Psoas muscle (tissue), 8 donors: Measurements from ENCODE around the gene GRM7. TPM values are rescaled to one million over a fixed set of nuclear protein-coding genes. Genes with fewer than 3 reads are reported as not detected.

Source experiments
- ATAC-seq, 4 donors: fragments of 200-7000 bp; cut with Tn5 transposase; one replicate each; pipeline ENCODE4 v1.9.1; 2020; ENCODE audit warnings: moderate library complexity in 3 of 4, mild to moderate bottlenecking in 2 of 4
- DNase-seq, 2 donors: peaks; one replicate each; pipeline ENCODE4 v3.0.0-alpha.2; 2020
- H3K27ac ChIP-seq: fragments of 200-600 bp; one replicate; pipeline ENCODE4 v1.8.0; 2022
- H3K27me3 ChIP-seq, 3 donors: fragments of 200-600 bp in 1 of 3; one replicate each; pipeline versions ENCODE4 v1.6.1 to v1.8.0; 2013 to 2022; ENCODE audit warnings: low read length in 2 of 3, mild to moderate bottlenecking in 2 of 3, moderate library complexity in 1 of 3; ENCODE audit not compliant: insufficient read depth in 3 of 3
- H3K36me3 ChIP-seq, 2 donors: fragments of 200-600 bp in 1 of 2; one replicate each; pipeline versions ENCODE4 v1.6.1 to v1.8.0; 2013 to 2022; ENCODE audit warnings: low read depth in 1 of 2, mild to moderate bottlenecking in 1 of 2, moderate library complexity in 1 of 2; ENCODE audit not compliant: insufficient read depth in 1 of 2
- H3K4me1 ChIP-seq: fragments of 200-600 bp; one replicate; pipeline ENCODE4 v1.8.0; 2022
- H3K4me3 ChIP-seq: fragments of 200-600 bp; one replicate; pipeline ENCODE4 v1.8.0; 2022; ENCODE audit warnings: mild to moderate bottlenecking
- H3K9me3 ChIP-seq: fragments of 200-600 bp; one replicate; pipeline ENCODE4 v1.8.0; 2022
- WGBS, 3 donors: extraction: QIAGEN DNeasy Blood & Tissue Kit; methylation state at CpG; one replicate each; pipeline versions ENCODE4 v1.1.6 to v1.1.7; 2013; 5-methylcytosine and 5-hydroxymethylcytosine counted together
- intact Hi-C, 2 donors: fragments of 100-400 bp; cut with DNase I; formaldehyde crosslinking; loops; one replicate each; pipeline versions ENCODE4 v1.11.0 to v1.14.2; 2022
- polyA plus RNA-seq, 3 donors: library from polyadenylated mRNA; stranded (reverse); fragments of 200-250 nt; gene quantifications; one replicate each; pipeline ENCODE4 v1.2.3, GENCODE V29; 2013
- total RNA-seq, 4 donors: library from RNA; stranded (reverse); fragmentation: NEBNext Ultra II Directional in 2 of 4; extraction: Animal tissue kit (Norgen Biotek cat#: 25700) in 2 of 4; gene quantifications; one replicate each; pipeline versions ENCODE4 v1.2.1 to v1.2.4, GENCODE V29; 2021 to 2023
- TF ChIP-seq, protein P1 (sequence below): fragments of 200-600 bp; IDR thresholded peaks from one replicate; pipeline ENCODE4 v1.8.0; 2022; ENCODE audit warnings: antibody characterized with exemption
- donor health status: healthy with polysubstance abuse.
- donor health status: DM: no; HTN: no; CAD: no; lungs with moderate emphysema.
- donor health status: Bipolar disorder and iron deficiency.
- donor health status: healthy.
- donor health status: DM: yes; HTN: yes; CAD: no.
- donor health status: DM: no; HTN: no; CAD: no.
- donor health status: DM: no; HTN: no; CAD: no.
- donor health status: DM: yes; HTN: yes; CAD: no.

The GRM7 gene
- total and polyA plus RNA-seq, 7 donors = 0.01 TPM; not detected in 6

DNA sequence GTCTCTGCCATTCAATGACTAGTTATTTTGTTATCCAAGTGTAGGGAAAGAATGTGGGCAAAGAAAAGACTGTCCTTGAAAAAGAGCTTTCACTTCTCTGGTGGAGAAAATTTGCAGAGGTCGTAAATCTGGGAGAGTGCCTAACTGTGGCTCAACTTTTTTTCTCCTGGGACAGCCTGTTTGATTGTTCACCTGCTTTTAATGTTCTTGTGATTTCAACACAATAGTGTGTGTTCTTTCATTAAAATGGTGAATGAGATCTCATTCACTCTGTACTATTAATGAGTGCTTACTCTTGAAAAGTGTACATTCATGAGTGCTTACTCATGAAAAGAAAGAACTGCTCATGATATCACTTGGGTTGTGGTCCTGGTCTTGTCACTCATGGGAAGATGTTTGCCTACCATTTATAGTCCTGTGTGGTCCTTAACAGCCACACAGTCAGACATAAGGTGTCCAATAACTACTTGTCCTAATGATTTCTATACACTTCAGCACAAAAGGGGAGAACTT, 567.3 kb downstream of the GRM7 start:
- WGBS, 3 donors = 59 to 65% (median 59%) methylated on average over 1 of the region's 1 CpG
- H3K27me3 ChIP-seq = no peaks in the 10 kb centered on the region
- TF ChIP-seq, protein P1, sequence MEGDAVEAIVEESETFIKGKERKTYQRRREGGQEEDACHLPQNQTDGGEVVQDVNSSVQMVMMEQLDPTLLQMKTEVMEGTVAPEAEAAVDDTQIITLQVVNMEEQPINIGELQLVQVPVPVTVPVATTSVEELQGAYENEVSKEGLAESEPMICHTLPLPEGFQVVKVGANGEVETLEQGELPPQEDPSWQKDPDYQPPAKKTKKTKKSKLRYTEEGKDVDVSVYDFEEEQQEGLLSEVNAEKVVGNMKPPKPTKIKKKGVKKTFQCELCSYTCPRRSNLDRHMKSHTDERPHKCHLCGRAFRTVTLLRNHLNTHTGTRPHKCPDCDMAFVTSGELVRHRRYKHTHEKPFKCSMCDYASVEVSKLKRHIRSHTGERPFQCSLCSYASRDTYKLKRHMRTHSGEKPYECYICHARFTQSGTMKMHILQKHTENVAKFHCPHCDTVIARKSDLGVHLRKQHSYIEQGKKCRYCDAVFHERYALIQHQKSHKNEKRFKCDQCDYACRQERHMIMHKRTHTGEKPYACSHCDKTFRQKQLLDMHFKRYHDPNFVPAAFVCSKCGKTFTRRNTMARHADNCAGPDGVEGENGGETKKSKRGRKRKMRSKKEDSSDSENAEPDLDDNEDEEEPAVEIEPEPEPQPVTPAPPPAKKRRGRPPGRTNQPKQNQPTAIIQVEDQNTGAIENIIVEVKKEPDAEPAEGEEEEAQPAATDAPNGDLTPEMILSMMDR = no peak
- H3K9me3 ChIP-seq = peaks cover 10% of the 10 kb centered on the region
- no peaks in the 10 kb centered on the region for H3K4me1 ChIP-seq
- H3K36me3 ChIP-seq = no peaks in the 10 kb centered on the region
- no peak for DNase-seq
- ATAC-seq = no peak
- intact Hi-C loops = no loop called here
- H3K4me3 ChIP-seq = no peak overlapping the region
- H3K27ac ChIP-seq = no peak overlapping the region

DNA sequence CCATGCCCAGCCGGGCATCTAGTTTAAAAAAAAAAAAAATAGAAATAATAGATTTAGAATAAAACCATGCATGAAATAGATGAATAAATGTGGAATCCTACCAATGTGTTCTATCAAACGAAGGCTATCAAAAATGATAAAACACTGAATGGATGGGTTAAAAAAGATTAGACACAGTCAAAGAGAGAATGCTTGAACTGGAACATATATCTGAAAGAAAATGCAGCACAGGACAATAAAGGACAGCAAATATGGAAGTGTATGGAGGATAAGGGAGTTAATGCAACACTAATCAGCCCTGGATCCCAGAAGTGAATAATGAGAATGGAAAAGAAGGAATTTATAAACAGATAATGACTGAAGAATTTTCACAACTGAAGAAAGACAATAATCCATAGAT, 571.7 kb downstream of the GRM7 start:
- H3K4me1 ChIP-seq = no peaks in the 10 kb centered on the region
- H3K4me3 ChIP-seq = no peak overlapping the region
- no peaks in the 10 kb centered on the region for H3K27me3 ChIP-seq
- no peak for DNase-seq
- H3K9me3 ChIP-seq = peaks cover 13% of the 10 kb centered on the region
- TF ChIP-seq, protein P1 = no peak
- ATAC-seq = no peak
- WGBS, 3 donors = 86 to 94% (median 87%) methylated on average over 2 of the region's 2 CpGs
- H3K27ac ChIP-seq = no peak overlapping the region
- intact Hi-C loops = no loop called here
- H3K36me3 ChIP-seq = no peaks in the 10 kb centered on the region

DNA sequence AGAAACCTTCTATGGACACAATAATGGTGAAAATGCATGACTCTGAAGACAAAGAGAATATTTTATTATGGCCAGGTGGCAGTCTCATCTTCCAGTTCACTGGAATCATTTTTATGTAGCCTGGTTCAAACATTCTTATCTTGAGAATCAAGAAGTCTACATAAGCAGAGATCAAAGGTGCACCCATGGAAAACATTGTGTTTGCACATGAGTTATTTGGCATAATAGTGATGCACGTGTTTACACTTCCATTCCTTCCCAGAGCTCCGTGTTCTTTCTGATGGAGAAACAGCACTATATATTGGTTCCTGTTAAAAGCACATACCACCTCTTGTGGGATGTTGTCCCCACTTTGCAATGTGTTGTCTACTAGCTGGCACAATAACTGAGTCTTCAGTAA, 572.2 kb downstream of the GRM7 start:
- Histone ChIP-seq H3K4me1 (no peaks in the 10 kb centered on the region), H3K27me3 (no peaks in the 10 kb centered on the region), H3K36me3 (no peaks in the 10 kb centered on the region), H3K4me3 (no peak overlapping the region), H3K9me3 (peaks cover 13% of the 10 kb centered on the region), H3K27ac (no peak overlapping the region)
- DNase-seq = no peak
- 93 to 96% (median 96%) methylated on average over 2 of the region's 2 CpGs for WGBS, 3 donors
- intact Hi-C loops = no loop called here
- no peak for ATAC-seq
- TF ChIP-seq, protein P1 = no peak

DNA sequence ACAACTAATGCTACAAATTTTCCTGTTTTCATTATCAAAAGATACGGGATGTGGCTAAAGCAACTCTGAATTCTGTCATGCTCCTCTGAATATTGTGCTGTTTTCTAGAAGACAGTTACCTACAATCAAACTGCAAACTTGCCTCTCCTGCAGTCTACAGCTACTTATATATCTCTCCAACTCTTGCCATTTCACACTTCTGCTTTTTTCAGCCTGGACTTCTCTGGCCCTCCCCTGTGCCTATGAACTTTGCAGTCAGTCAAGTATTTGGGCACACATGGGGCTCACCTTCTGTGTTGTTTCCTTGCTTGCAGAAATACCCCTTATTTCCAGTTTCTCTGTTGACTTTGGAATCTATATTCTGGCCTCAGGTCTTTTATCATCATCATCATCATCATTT, 575.6 kb downstream of the GRM7 start:
- ATAC-seq = no peak
- H3K4me1 ChIP-seq = no peaks in the 10 kb centered on the region
- H3K27me3 ChIP-seq = no peaks in the 10 kb centered on the region
- 86 to 95% (median 91%) methylated on average over 1 of the region's 1 CpG for WGBS, 3 donors
- TF ChIP-seq, protein P1 = no peak
- H3K27ac ChIP-seq = no peak overlapping the region
- H3K4me3 ChIP-seq = no peak overlapping the region
- intact Hi-C loops = no loop called here
- no peak for DNase-seq
- H3K9me3 ChIP-seq = peaks cover 13% of the 10 kb centered on the region
- H3K36me3 ChIP-seq = no peaks in the 10 kb centered on the region

DNA sequence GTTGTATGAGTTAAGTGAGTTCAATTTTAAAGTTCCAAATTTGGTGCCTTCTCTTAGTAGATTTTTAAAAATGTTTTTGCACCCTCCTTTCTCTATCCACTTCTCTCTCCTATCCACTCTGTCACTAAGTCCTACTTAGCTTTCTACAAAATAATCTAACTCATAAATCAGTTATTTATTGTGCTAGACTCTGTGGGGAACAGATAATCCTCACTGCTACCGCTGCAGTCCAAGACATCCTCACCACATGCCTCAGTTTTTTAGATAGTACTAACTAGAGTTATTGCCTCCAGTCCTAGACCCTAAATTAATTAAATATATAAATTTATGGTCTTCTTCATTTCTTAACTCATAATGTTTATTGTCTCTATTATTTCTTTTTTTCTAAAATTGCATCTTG, 576.3 kb downstream of the GRM7 start:
- ATAC-seq = no peak
- Histone ChIP-seq H3K27me3 (no peaks in the 10 kb centered on the region), H3K4me1 (no peaks in the 10 kb centered on the region), H3K9me3 (peaks cover 13% of the 10 kb centered on the region), H3K36me3 (no peaks in the 10 kb centered on the region), H3K4me3 (no peak overlapping the region), H3K27ac (no peak overlapping the region)
- intact Hi-C loops = no loop called here
- WGBS, 3 donors = 35 to 56% (median 38%) methylated on average over 1 of the region's 1 CpG
- no peak for DNase-seq
- TF ChIP-seq, protein P1 = no peak
